GM12801 (cell line): Measurements from ENCODE around the gene C1orf159.

Experiments
- CTCF ChIP-seq: IDR thresholded peaks from one replicate; pipeline ENCODE4 v1.5.1; 2011; ENCODE audit warnings: control low read depth; ENCODE audit not compliant: insufficient read length; ENCODE audit errors: extremely low read depth

The C1orf159 gene

GRCh38 chr1:1153874-1154273 lies 38.0 kb upstream of the C1orf159 start:
- no peak for TF ChIP-seq CTCF

DNA sequence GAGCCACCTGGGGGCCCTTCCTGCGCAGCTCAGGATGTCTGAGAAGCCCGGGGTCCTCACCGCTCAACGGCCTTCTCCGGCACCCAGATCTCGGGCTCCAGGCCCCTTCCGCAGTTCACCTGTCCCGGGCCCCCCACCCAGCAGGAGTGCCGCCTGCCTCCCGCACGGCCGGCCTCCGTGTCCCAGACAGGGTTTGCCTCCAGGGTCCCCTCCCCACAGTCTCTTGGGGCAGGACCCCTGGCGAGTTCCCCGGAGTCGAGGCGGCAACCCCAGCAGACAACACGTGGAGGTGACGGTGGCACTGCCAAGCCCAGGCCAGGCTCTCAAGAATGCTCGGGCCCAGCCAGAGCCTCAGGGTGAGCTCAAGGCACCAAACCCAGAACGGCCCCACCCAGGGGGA lies 35.4 kb upstream of the C1orf159 start:
- TF ChIP-seq CTCF: no peak

DNA sequence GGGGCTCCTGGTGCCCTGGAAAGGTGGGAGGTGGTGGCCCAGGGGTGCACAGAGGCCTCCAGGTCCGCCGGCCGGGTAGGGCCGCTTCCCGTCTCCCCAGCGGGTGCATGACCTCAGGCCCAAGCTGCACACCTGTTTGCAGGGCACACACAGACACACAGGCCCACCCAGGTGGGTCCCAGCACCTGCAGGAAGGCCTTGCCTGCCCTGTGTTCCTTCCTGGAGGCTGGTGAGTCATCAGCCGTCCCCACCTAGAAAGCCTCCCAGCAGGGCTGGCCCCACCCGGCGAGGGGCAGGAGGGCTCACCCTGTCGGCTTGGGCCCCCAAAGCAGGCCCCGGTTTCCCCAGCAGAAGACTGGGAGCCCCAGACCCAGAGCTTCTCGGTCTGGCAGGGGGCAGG lies 34.2 kb upstream of the C1orf159 start:
- TF ChIP-seq CTCF: no peak

- TF ChIP-seq CTCF: no peak
These were observed 33.5 kb upstream of the C1orf159 start for GRCh38 chr1:1149416-1149815.

GRCh38 chr1:1148569-1148968 lies 32.7 kb upstream of the C1orf159 start:
- TF ChIP-seq CTCF: no peak

- no peak for TF ChIP-seq CTCF
These were observed 32.2 kb upstream of the C1orf159 start for GRCh38 chr1:1148061-1148460.

DNA sequence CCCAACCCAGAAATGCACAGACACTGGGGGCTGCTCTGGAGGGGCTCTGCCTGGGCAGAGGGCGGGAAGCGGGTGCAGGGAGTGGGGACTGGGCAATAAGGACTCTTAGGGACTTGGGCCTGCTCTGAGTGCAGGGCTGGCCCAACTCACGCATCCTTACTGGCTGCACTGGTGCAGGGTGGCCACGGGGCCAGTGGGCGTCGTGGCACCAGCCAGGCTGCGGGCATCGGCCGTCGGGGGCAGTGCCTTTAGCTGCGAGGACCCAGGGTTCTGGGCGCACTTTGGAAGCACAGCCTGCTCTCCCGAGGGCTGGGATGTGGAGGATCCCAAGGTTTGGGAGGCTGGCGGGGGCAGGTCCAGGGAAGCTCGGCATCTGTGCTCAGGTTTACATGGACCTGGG lies 30.7 kb upstream of the C1orf159 start:
- TF ChIP-seq CTCF: no peak

DNA sequence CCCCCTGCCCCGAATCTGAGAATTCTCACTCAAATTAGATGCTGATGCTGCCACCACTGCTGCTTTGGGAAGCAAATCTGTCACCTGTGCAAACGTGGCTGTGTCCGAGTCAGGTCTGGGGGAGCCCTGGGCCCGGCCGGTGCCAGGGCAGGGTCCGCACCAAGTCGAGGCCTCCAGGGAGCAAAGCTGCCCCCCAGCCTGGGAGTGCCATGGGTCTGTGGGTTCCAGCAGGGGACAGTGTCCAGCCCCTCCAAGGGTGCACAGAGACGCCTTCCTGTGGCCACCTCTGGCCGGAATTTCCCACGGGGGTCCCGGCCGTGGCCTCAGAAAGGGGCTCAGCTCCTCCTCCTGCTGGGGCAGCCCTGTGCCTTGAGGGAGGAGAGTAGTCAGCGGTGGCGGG lies 30.1 kb upstream of the C1orf159 start:
- no peak for TF ChIP-seq CTCF
